Measurements from ENCODE around the gene GYPC. TPM values are rescaled to one million over a fixed set of nuclear protein-coding genes. Genes with fewer than 3 reads are reported as not detected.

The GYPC gene
- total and polyA plus RNA-seq, 2 of the 4 experiments (the other 2 are of a cell fraction), result 53.4 to 96.3 TPM

- no peak overlapping the region for H2BK20ac ChIP-seq (ENCODE audit: low read depth, low read length)
- intact Hi-C loops (cut with micrococcal nuclease), result no loop called here
Measured at GRCh38 chr2:126719833-126720351, 63.9 kb downstream of the GYPC start.

More at GRCh38 chr2:126719833-126720351, 63.9 kb downstream of the GYPC start:
- CTCF ChIA-PET, result no interaction called here
- no peak overlapping the region for H3K9ac ChIP-seq (ENCODE audit: low read depth, low read length)
- no peak overlapping the region for H4K8ac ChIP-seq (ENCODE audit: low read depth in 2 of 2, low read length in 2 of 2)
- in situ Hi-C loops (cut with MboI; ENCODE audit: low sequenced_read_pairs) (no loop called here), dilution Hi-C loops (cut with HindIII; ENCODE audit: low sequenced_read_pairs, unreplicated experiment) (no loop called here)
- no peak overlapping the region for H2BK5ac ChIP-seq (ENCODE audit: low read depth, low read length, poor library complexity, severe bottlenecking)
- H3K4me3 ChIP-seq (ENCODE audit: insufficient read depth, low read depth, low read length), result no peak overlapping the region
- H3K23ac ChIP-seq (ENCODE audit: low read depth, low read length), result no peak overlapping the region
- no peak overlapping the region for H3K4ac ChIP-seq (ENCODE audit: low read depth, low read length)
- no peak overlapping the region for H3K4me2 ChIP-seq (ENCODE audit: low read depth, low read length)
- POLR2A ChIA-PET (ENCODE audit: unreplicated experiment), result no interaction called here
- H2BK15ac ChIP-seq (ENCODE audit: low read depth, low read length), result no peak overlapping the region
- H4K5ac ChIP-seq (ENCODE audit: low read depth, low read length), result no peak overlapping the region
- no peak overlapping the region for H3K18ac ChIP-seq (ENCODE audit: low read depth, low read length)
- H3K36me3 ChIP-seq (ENCODE audit: control insufficient read depth, insufficient read depth, low read length), result no peaks in the 10 kb centered on the region
- WGBS, 2 experiments (ENCODE audit: extremely low coverage in 2 of 2, insufficient read length in 1 of 2), result no CpG with 5 or more reads among the region's 4 CpGs
- BruUV-seq (replicated peaks), result no TSS peak
- H3K9me3 ChIP-seq (ENCODE audit: control insufficient read depth, insufficient read depth, low read length), result no peaks in the 10 kb centered on the region
- no peaks in the 10 kb centered on the region for H3K79me1 ChIP-seq (ENCODE audit: low read depth in 1 of 2, low read length in 2 of 2)
- no peak overlapping the region for H3K56ac ChIP-seq (ENCODE audit: extremely low read depth, insufficient read depth, low read length)
- H2BK120ac ChIP-seq (ENCODE audit: low read depth, low read length), result no peak overlapping the region
- H3K27ac ChIP-seq (ENCODE audit: insufficient read depth, low read length), result no peak overlapping the region
- H2AK5ac ChIP-seq (ENCODE audit: low read depth, low read length), result no peak overlapping the region
- H3K4me1 ChIP-seq (ENCODE audit: control insufficient read depth, insufficient read depth, low read length), result no peaks in the 10 kb centered on the region
- H3K9me1 ChIP-seq (ENCODE audit: insufficient read depth, low read length), result no peaks in the 10 kb centered on the region
- H2AFZ ChIP-seq (replicated peaks; ENCODE audit: low read length, poor library complexity), result no peak overlapping the region
- H3K14ac ChIP-seq (replicated peaks; ENCODE audit: low read depth, low read length), result no peak overlapping the region
- peak; percentile 68 for DNase-seq
- no peak overlapping the region for H4K91ac ChIP-seq (ENCODE audit: insufficient read depth, low read depth, low read length)
- peaks cover 8% of the 10 kb centered on the region for H3K27me3 ChIP-seq (ENCODE audit: control insufficient read depth, insufficient read depth, low read length)
- no peak for ATAC-seq (ENCODE audit: low read depth)
- TF ChIP-seq SMC3 (IDR thresholded peaks at IDR 0.05; ENCODE audit: low read depth, low read length) (no peak), FOS (IDR thresholded peaks at IDR 0.05; ENCODE audit: low read depth, low read length) (no peak), MAZ (IDR thresholded peaks at IDR 0.05; ENCODE audit: borderline replicate concordance, low read depth, low read length) (no peak), MAFK (IDR thresholded peaks at IDR 0.05; ENCODE audit: low read depth, low read length) (no peak)
- TF ChIP-seq, protein P1, sequence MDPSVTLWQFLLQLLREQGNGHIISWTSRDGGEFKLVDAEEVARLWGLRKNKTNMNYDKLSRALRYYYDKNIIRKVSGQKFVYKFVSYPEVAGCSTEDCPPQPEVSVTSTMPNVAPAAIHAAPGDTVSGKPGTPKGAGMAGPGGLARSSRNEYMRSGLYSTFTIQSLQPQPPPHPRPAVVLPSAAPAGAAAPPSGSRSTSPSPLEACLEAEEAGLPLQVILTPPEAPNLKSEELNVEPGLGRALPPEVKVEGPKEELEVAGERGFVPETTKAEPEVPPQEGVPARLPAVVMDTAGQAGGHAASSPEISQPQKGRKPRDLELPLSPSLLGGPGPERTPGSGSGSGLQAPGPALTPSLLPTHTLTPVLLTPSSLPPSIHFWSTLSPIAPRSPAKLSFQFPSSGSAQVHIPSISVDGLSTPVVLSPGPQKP (IDR thresholded peaks at IDR 0.05; ENCODE audit: borderline replicate concordance, low read depth, low read length), result no peak
- no peaks in the 10 kb centered on the region for H4K20me1 ChIP-seq (ENCODE audit: insufficient read depth, low read length)
- H2AK9ac ChIP-seq (replicated peaks; ENCODE audit: low read depth, low read length, poor library complexity), result no peak overlapping the region
